Parathyroid adenoma (tissue), 2 donors: Measurements from ENCODE around the gene CXCL10.
"Not testable (repeated sequence)": the region's sequence is repeated elsewhere in the genome, so short reads cannot be mapped to it uniquely, and the experiment has no call there.

ENCODE experiments used
- H2AFZ ChIP-seq: fragments of 300-600 bp; sonication (generic); one replicate; pipeline ENCODE4 v1.7.0; 2017; ENCODE audit warnings: antibody characterized with exemption, mild to moderate bottlenecking
- H3K27ac ChIP-seq: fragments of 300-600 bp; sonication (generic); one replicate; pipeline ENCODE4 v1.7.0; 2017
- H3K27me3 ChIP-seq: fragments of 300-600 bp; sonication (generic); one replicate; pipeline ENCODE4 v1.7.0; 2017; ENCODE audit warnings: low read length; ENCODE audit not compliant: control insufficient read depth, insufficient read depth
- H3K36me3 ChIP-seq: fragments of 300-600 bp; sonication (generic); one replicate; pipeline ENCODE4 v1.7.0; 2017; ENCODE audit warnings: low read length; ENCODE audit not compliant: control insufficient read depth, insufficient read depth
- H3K4me1 ChIP-seq: fragments of 300-600 bp; sonication (generic); one replicate; pipeline ENCODE4 v1.7.0; 2017; ENCODE audit warnings: control low read depth
- H3K4me2 ChIP-seq: fragments of 300-600 bp; sonication (generic); one replicate; pipeline ENCODE4 v1.7.0; 2017; ENCODE audit warnings: low read length
- H3K4me3 ChIP-seq: fragments of 300-600 bp; sonication (generic); one replicate; pipeline ENCODE4 v1.7.0; 2017; ENCODE audit warnings: low read depth, low read length
- H3K79me2 ChIP-seq: fragments of 300-600 bp; sonication (generic); one replicate; pipeline ENCODE4 v1.7.0; 2017; ENCODE audit warnings: control low read depth
- H3K9ac ChIP-seq: fragments of 300-600 bp; sonication (generic); one replicate; pipeline ENCODE4 v1.7.0; 2017; ENCODE audit warnings: mild to moderate bottlenecking
- H3K9me3 ChIP-seq: fragments of 300-600 bp; sonication (generic); one replicate; pipeline ENCODE4 v1.7.0; 2017; ENCODE audit warnings: low read length; ENCODE audit not compliant: control insufficient read depth
- CTCF ChIP-seq: fragments of 300-600 bp; sonication (generic); IDR thresholded peaks from one replicate; pipeline ENCODE4 v1.7.0; 2017; ENCODE audit warnings: antibody characterized with exemption, mild to moderate bottlenecking
- donor health status: primary hyperparathyroidism.

CXCL10 gene

GRCh38 chr4:76055421-76055820, 32.1 kb upstream of the CXCL10 start:
- Histone ChIP-seq H2AFZ (no peak overlapping the region), H3K27ac (no peak overlapping the region), H3K27me3 (no peaks in the 10 kb centered on the region), H3K4me3 (no peak overlapping the region), H3K79me2 (no peaks in the 10 kb centered on the region), H3K9me3 (no peaks in the 10 kb centered on the region), H3K9ac (no peak overlapping the region), H3K4me2 (no peak overlapping the region), H3K36me3 (no peaks in the 10 kb centered on the region), H3K4me1 (no peaks in the 10 kb centered on the region)
- TF ChIP-seq CTCF = no peak

GRCh38 chr4:76055016-76055415, 31.7 kb upstream of the CXCL10 start:
- Histone ChIP-seq H3K79me2 (no peaks in the 10 kb centered on the region), H3K4me1 (no peaks in the 10 kb centered on the region), H3K36me3 (no peaks in the 10 kb centered on the region), H3K4me3 (no peak overlapping the region), H3K9ac (no peak overlapping the region), H3K9me3 (no peaks in the 10 kb centered on the region), H3K27ac (no peak overlapping the region), H3K4me2 (no peak overlapping the region), H3K27me3 (no peaks in the 10 kb centered on the region), H2AFZ (no peak overlapping the region)
- no peak for TF ChIP-seq CTCF

GRCh38 chr4:76053730-76054129, 30.4 kb upstream of the CXCL10 start:
- Histone ChIP-seq H3K27me3 (no peaks in the 10 kb centered on the region), H3K4me2 (no peak overlapping the region), H3K9ac (no peak overlapping the region), H3K79me2 (no peaks in the 10 kb centered on the region), H3K4me3 (no peak overlapping the region), H3K4me1 (no peaks in the 10 kb centered on the region), H3K27ac (no peak overlapping the region), H3K36me3 (no peaks in the 10 kb centered on the region), H2AFZ (no peak overlapping the region), H3K9me3 (no peaks in the 10 kb centered on the region)
- TF ChIP-seq CTCF = no peak

- H3K27me3 ChIP-seq, H3K4me3 ChIP-seq, H3K79me2 ChIP-seq, H2AFZ ChIP-seq, H3K9ac ChIP-seq, H3K9me3 ChIP-seq, H3K4me2 ChIP-seq, H3K4me1 ChIP-seq, H3K36me3 ChIP-seq, H3K27ac ChIP-seq: not testable (repeated sequence)
Observed at GRCh38 chr4:76050560-76051050, 27.3 kb upstream of the CXCL10 start.

GRCh38 chr4:76049860-76050416, 26.6 kb upstream of the CXCL10 start:
- not testable (repeated sequence) for H3K4me2 ChIP-seq, H2AFZ ChIP-seq, H3K9me3 ChIP-seq, H3K4me3 ChIP-seq, H3K4me1 ChIP-seq, H3K79me2 ChIP-seq, H3K27me3 ChIP-seq, H3K9ac ChIP-seq, H3K27ac ChIP-seq, H3K36me3 ChIP-seq

GRCh38 chr4:76044686-76045085, 21.4 kb upstream of the CXCL10 start:
- H3K27ac ChIP-seq, H3K4me3 ChIP-seq, H3K27me3 ChIP-seq, H3K79me2 ChIP-seq, H3K4me1 ChIP-seq, H3K4me2 ChIP-seq, H3K36me3 ChIP-seq, H3K9me3 ChIP-seq, H2AFZ ChIP-seq, H3K9ac ChIP-seq: not testable (repeated sequence)

- not testable (repeated sequence) for H3K4me2 ChIP-seq, H3K36me3 ChIP-seq, H3K4me1 ChIP-seq, H3K79me2 ChIP-seq, H3K4me3 ChIP-seq, H3K27ac ChIP-seq, H3K9me3 ChIP-seq, H2AFZ ChIP-seq, H3K27me3 ChIP-seq, H3K9ac ChIP-seq
Observed at GRCh38 chr4:76043306-76043705, 20.0 kb upstream of the CXCL10 start.

GRCh38 chr4:76042241-76042998, 19.1 kb upstream of the CXCL10 start:
- H3K27ac ChIP-seq, H3K79me2 ChIP-seq, H3K4me2 ChIP-seq, H3K9ac ChIP-seq, H3K4me1 ChIP-seq, H3K36me3 ChIP-seq, H3K27me3 ChIP-seq, H2AFZ ChIP-seq, H3K4me3 ChIP-seq, H3K9me3 ChIP-seq: not testable (repeated sequence)
